ENCODE measurements around the gene KATNB1.

GRCh38 chr16:57783116-57783515, 47.5 kb downstream of the KATNB1 start:
- TF ChIP-seq CTCF (conservative IDR thresholded peaks at IDR 0.05; ENCODE audit: low read depth, low read length), result no peak
- TF ChIP-seq EZH2 (IDR thresholded peaks at IDR 0.05; ENCODE audit: low read length, unreplicated experiment), result no peak
